T-helper 1 cell (primary cell): ENCODE measurements around the gene PLB1.

ENCODE experiments used
- DNase-seq, 5 donors: peaks; one replicate each; pipeline ENCODE4 v3.0.0-alpha.2; 2012 to 2020

The PLB1 gene

DNA sequence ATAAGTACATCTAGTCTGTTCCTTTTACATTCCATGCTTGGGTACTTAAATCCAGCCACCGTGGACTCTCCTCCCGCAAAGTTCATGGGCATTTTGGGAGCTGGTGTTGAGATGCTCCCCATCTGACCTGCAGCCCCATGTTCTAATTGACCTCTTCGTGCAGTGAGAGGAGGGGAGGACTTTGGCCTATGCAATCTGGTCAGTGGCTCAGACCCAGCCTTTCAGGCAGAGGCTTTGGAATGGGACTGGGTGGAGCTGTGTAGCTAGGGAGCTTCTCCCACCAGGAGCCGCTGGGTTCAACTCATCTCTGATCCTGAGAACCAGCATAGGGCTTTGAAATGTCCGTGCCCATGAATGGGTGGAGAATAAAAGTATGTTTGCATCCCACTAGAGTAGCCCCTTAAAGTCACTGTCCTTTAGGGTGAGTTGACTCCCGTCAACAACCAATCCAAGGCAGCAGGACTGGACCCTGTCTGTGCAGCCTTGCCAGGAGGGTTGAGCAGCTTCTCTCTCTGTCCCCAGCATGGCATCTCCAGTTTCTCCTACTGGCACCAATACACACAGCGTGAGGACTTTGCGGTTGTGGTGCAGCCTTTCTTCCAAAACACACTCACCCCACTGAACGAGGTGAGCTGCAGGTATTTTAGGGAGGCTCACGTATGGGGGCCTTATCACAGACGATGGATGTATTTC, 135.8 kb downstream of the PLB1 start:
- DNase-seq, result no peak

- no peak for DNase-seq
Measured at GRCh38 chr2:28632791-28633190, 136.9 kb downstream of the PLB1 start.

DNA sequence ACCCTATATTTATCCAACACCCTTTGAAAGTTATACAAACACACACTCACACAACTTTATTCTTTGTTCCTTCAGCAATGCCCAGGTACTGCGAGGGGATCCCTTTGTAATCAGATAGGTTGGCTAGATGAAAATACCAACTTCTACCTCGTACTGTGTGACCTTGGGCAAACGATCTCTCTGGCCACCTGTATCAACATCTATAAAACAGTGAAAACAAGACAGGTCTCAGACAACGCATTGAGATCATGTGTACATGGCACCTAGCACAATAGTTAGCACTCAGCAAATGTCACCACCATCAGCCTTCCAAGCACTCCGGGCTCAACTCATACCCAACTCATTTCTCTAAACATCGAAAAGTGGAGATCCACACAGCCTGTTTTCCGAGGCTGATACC, 137.3 kb downstream of the PLB1 start:
- DNase-seq, result no peak

- DNase-seq, result no peak
Measured at GRCh38 chr2:28633746-28634145, 137.9 kb downstream of the PLB1 start.

- no peak for DNase-seq
Measured at GRCh38 chr2:28635191-28635611, 139.3 kb downstream of the PLB1 start.

- DNase-seq, result no peak
Measured at GRCh38 chr2:28636491-28636890, 140.6 kb downstream of the PLB1 start.

DNA sequence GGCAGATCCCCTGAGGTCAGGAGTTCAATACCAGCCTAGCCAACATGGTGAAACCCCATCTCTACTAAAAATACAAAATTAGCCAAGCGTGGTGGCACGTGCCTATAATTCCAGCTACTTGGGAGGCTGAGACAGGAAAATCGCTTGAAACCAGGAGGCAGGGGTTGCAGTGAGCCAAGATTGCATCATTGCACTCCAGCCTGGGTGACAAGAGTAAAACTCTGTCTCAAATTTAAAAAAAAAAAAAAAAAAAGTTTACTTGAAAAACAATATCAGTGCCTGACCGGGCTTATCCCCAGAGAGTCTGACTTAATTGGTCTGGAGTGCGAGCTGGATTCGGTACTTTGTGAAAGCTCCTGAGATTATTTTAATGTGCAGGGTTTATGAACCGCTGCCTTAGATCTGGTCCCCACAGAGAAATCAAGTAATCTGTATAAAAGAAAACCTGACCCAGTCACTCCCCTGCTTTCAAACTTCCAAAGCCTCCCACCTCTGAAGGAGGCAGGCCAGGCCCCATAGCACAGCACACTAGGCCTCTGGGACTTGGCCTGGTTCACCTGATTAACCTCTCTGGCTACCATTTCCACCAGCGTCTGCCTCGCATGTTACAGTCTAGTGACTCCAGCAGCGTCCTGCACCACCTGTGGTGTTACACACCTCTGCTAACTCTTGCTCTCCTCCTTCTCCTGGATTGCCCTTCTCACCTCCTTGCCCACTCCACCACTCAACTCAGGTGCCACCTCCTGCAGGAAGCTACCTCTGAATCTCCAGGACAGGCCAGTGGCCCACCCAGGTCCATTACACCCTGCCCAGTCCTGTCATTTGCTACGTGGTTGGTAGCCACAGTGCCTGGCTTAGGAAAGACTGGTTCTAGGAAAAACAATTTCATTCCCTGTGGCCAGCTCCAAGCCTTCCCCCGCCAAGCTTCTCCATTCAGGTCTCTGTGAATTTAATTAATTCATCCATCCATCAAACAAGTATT, 141.5 kb downstream of the PLB1 start:
- DNase-seq, result no peak

GRCh38 chr2:28638102-28638501, 142.2 kb downstream of the PLB1 start:
- DNase-seq, result no peak

GRCh38 chr2:28639092-28639691, 143.3 kb downstream of the PLB1 start:
- DNase-seq, result no peak

GRCh38 chr2:28639836-28640235, 144.0 kb downstream of the PLB1 start:
- DNase-seq, result no peak

DNA sequence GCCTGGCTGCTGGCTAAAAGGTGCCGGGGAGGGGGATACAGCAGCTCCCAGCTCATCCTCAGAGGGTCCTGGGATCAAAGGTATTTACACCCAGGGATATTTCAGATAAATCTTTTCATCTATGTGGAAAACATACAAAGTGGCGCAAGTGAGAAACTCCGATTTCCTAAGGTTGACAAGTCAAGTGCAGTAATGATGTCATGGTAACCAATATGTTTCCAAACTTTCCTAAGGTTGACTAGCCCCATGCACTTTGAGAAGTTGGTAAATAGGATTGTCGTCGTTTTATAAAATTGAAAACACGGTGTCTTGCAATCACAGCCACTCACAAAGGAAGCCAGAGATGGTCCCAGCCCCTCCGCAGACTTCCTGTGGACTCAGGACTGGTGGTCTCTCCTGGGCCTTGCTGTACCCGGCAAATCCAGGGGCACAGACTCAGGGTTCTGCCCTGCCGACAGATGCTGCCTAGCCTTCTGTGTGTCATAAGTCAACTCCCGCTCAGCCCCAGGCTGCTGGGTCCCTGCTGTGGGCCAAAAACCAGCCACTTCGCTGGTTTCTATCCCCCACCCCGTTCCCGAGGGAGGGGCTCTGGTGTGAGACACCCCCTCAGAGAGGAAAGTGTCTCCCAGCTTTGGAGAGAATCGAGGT, 144.5 kb downstream of the PLB1 start:
- DNase-seq, result no peak

- no peak for DNase-seq
Measured at GRCh38 chr2:28640908-28641300, 145.0 kb downstream of the PLB1 start.

DNA sequence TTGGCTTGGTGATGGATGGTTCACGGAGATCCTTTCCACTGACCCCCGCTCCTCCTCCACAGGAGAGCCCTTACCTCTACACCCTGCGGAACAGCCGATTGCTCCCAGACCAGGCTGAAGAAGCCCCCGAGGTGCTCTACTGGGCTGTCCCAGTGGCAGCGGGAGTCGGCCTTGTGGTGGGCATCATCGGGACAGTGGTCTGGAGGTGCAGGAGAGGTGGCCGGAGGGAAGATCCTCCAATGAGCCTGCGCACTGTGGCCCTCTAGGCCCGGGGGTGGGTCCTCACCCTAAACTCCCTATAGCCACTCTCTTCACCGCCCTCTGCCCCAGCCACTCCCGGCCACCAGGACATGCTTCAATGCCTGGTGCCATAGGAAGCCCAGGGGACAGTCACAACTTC, 146.9 kb downstream of the PLB1 start:
- no peak for DNase-seq

DNA sequence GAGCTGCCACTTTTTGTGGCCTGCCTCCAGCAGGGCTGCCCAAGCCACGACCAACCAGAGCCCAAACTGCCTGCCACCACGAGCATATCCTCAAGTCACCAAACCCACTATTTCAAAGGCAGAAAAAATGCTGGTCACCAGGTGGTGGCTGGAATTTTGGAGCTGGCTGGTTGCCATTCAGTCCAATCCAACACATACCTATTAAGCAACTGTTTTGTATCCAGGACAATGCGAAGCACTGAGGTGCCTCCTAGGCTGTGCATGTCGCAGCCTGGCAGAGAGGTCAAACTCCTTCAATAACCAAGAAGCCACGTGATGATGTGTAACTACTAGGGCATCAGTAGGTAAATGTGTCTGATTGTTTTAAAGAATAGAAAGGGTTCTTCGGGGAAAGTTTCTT, 147.5 kb downstream of the PLB1 start:
- no peak for DNase-seq

DNA sequence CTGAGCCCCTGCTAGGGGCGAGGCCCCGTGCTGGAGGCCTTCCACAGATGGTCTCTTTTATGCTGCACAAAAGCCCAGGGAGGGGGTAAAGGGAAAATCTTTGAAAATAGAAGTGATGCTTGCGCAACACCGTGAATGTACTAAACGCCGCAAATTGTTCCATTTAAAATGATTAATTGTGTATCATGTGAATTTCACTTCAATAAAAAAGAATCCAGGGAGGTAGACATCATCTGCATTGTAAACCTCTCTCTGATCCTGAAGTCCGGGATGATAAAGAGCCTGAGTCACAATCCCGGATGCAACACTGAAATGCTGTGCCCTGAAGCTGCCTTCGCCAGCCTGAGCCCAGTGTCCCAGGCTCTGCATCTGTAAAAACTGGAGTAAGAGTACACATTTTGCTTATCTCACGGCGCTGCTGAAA, 148.1 kb downstream of the PLB1 start:
- no peak for DNase-seq

- no peak for DNase-seq
Measured at GRCh38 chr2:28644760-28645159, 148.9 kb downstream of the PLB1 start.

DNA sequence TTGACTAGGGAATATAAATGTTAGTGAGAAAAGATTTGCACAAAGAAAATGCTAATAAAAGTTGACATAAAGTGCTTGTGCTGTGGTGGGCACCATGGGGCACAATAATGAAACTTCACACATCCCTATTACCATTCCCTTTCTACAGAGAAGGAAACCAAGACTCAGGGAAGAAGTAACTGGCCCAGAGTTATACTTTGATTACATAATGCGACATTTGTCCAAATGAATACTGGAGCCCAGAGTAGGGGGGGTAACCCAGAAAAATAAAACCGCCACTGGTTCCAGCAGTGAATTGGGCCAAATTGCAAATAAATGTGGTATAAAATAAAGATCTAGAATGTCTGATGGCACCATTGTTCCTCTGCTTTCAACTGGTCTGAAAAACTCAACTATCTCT, 149.7 kb downstream of the PLB1 start:
- DNase-seq, result no peak

DNA sequence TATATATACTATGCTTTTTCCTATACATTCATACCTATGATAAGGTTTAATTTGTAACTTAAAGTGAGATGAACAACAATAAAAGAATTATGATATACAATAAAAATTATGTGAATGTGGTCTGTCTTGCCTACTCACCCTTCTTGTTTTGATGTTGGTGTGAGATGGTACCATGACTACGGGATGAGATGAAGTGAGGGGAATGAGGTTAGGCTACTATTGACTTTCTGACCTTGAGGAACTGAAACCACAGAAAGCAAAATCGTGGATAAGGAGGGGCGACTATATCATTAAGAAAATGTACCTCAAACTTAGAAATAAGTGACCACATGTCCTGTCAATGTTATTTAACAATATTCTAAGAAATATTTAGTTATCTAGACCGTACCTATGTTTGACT, 151.8 kb downstream of the PLB1 start:
- DNase-seq, result no peak

DNA sequence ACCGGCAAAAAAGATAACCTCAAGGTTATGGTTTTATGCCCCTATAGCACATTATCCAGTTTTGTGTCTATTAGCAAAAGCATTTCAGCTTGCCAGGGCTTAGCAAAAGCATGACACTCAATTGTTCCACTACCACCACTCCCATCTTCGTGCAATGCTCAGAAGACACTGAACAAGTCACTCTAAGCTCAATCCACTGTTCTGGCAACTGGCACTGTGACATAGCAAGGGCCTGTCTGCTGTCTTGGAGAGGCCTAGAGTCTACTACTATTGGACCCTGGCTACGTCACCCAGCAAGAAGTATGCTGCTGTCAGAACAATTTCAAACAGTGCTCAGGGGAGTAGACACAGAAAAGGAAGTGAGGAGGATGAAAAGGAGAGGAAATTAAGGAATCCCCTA, 152.3 kb downstream of the PLB1 start:
- no peak for DNase-seq

- no peak for DNase-seq
Measured at GRCh38 chr2:28648671-28649395, 153.0 kb downstream of the PLB1 start.

DNA sequence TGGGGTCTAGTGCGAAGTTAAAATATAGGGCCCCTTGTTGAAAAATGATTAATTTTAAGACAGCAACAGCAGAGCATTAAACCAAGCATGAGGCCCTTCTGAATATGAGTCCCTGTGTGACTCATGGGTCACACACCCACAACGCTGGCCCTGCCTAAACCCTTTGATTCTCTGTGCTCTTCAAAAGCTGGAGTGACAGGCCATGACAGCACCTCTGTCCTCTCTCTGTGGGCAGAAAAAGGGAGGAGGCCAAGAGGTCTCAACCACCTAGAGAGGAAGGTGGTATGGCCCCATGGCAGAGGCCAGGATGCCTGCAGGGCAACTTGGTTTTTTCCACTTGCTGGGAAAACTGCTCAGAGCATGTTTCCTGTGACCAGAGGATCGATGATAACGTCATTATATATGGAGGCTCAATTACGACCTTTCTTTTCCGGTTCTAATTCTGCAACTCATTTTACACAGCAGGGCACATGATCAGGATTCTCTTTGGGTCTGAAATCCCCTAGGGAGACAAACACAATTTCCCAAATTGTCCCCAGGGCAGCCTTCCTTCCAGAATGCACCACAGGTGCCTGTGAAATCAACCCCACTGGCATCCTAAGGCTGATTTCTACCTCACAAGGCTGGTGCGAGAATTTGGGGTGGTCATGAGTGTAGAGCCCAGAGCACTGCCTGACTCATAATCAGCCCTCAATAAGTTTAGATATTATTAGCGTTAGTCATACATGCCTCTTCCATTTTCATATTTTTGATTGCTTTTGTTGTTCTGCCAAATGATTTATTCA, 153.8 kb downstream of the PLB1 start:
- DNase-seq, result peak in 1 of 5 donors; percentile 48

DNA sequence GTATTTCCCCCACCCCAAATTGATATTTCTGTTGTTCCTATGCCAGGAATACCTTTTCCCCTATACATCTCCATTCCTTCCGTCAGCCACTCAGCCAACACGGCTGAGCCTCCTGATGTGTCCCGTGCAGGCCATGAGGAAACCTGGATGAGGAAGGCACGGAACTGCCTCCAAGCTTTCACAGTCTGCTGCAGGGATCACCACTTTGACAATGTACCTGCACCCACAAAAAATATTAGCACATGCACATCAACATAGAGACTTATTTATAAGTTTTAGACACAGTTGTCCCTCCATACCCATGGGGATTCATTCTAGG, 154.4 kb downstream of the PLB1 start:
- DNase-seq, result no peak
